ENCODE data around the gene DEFB123.
"Not testable (repeated sequence)": the region's sequence is repeated elsewhere in the genome, so short reads cannot be mapped to it uniquely, and the experiment has no call there.

Gene DEFB123, protein sequence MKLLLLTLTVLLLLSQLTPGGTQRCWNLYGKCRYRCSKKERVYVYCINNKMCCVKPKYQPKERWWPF

DNA sequence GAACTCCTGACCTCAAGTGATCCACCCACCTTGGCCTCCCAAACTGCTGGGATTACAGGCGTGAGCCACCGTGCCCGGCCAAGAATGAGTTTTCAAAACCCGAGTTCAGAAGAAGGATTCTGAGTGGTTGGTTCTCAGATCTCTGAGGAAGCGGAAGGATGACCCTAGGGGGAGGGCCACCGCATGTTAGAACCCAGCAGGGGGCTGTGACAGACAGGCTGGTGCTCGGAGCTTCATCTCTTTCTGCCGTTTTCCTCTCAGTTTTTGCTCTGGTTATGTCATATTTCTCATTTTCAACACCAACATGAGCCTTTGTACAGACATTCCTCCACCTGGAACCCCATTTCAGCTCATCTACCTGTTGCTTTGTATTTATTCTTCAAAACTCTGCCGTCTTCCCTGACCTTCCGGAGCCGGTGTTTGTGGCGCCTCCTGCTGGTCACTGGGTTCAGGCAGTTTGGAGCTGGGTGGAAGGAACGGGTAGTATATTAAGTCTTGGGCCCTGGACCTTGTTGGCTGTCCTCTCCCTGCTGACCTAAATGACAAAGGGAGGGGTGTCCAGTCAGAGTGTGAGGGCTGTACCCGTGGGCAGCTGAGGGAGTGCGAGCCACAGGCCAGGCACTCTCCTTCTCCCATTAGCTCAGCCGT, at the start of gene DEFB123:
Gene DEFB123, plus strand, starts transcription at position 621 of the 648 bp plus-strand sequence. CDS start 67 bp downstream, outside the sequence.
- in situ Hi-C loops (cut with MboI; ENCODE audit: low sequenced_read_pairs) = no loop called here

DNA sequence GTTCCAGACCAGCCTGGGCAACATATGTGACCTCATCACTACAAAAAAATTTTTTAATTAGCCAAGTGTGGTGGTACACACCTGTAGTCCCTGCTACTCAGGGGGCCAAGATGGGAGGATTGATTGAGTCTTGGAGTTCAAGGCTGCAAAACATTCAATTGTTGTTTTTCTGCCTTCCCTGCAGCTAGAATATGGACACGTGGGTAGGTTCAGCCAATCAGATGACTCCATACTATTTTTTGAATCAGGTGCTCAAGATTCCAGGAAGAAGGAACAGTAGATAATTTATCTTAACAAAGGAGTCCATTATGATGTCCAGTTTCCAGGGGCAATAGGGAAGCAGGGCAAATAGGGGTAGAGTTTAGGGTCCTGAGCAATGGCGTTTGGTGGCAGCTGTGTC, 47.6 kb upstream of the DEFB123 start:
- in situ Hi-C loops (cut with MboI; ENCODE audit: low sequenced_read_pairs) = no loop called here

DNA sequence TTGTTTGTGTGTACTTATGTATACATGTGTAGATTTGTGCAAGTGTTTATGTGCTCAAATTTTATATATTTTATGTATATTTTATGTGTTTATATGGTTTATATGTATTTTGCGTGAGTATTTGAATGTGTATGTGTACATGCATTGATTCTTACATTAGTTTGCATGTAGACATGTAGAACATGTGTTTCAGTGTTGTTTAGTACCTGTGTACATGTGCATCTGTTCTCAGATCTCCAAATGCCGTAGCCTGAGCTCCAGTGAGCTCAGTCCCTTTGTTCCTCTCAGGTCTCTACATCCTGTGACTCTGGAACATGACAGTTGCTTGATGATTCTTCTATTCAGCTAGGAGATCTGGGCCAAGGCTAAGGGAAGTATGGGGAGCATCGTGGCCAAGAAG, 45.5 kb upstream of the DEFB123 start:
- in situ Hi-C loops (cut with MboI; ENCODE audit: low sequenced_read_pairs) = no loop called here

DNA sequence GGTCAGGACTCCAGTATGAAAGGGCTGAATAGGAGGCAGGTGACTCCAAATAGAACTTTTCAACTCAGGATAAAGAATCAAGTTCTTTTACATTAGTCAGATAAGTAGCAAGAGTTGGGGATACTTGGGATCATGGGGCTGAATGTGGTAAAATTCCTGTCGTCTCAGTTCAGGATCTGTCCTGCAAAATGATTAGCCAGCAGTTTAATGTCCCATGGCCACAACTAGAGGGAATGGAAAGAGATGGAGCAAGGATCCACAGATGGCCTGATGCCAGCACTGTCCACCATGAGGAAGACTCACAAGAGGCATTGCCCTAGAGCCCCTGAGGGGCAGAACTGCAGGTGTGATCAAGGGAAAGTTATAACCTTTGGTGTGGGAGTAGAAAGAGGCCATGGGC, 36.5 kb upstream of the DEFB123 start:
- in situ Hi-C loops (cut with MboI; ENCODE audit: low sequenced_read_pairs) = no loop called here

DNA sequence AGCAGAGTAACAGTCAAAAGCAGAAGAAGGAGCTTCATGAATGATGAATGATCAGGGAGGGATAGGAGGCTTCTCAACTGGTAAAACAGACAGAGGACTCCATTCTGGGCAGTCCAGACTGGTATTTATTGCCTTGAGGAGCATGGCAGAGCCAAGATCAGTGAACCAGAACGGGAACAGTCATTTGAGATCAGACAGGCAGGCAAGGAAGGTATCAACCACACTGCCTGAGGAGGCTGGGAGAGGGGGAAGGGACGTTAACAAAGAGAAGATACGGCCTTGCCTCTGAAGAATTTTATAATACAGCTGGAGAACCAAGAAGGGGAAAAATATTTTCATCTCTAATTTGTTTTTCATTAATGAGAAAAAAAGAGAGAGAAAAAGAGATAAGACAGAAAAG, 34.3 kb upstream of the DEFB123 start, which contains the start of gene DEFB121:
Gene DEFB121, minus strand, starts transcription at position 101 of the 400 bp plus-strand sequence. Its CDS starts 63 bp downstream, at position 38.
- in situ Hi-C loops (cut with MboI; ENCODE audit: low sequenced_read_pairs) = no loop called here

DNA sequence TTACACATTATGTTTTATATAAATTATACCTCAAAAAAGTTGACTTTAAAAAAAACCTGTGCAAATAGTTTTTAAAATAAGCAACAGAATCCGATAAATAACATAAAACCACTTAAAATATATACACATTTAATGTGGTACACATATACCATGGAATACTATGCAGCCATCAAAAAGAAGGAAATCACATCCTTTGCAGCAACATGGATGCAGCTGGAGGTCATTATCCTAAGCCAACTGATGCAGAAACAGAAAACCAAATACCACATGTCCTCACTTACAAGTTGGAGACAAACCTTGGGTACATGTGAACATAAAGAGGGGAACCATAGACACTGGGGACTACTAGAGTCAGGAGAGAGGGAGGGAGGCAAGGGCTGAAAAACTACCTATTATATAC, 30.4 kb upstream of the DEFB123 start:
- in situ Hi-C loops (cut with MboI; ENCODE audit: low sequenced_read_pairs) = no loop called here

DNA sequence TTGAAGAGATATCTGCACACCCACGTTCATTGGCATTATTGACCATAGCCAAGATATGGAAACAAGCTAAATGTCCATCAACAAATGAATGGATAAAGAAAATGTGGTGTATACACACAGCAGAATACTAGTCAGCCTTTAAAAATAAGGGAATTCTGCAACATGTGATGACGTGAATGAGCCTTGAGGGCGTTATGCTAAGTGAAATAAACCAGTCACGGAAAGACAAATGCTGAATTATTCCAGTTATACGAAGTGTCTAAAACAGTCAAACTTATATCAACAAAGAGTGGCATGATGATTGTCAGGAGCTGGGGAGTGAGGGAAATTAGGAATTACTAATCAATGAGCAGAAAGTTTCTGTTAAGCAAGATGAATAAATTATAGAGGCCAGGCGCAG, 26.1 kb upstream of the DEFB123 start:
- in situ Hi-C loops (cut with MboI; ENCODE audit: low sequenced_read_pairs) = no loop called here

DNA sequence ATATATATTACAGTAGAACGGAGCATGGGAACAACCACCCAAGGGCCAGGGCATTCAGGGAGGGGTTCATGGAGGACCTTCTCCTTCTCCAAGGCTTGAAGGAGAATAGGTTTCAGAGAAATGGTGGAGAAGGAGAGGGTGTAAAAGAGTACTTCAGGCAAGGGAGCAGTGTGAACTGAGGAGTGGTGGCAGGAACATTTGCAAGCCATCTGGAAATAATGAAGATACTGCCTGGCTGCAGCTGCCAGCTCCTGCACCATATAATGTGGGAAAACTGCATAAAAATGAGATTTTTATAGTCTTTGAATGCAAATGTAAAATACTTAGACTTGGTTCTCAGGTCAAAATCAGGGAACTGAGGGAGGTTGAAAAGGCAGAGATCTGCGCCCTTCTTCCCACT, 24.8 kb upstream of the DEFB123 start:
- in situ Hi-C loops (cut with MboI; ENCODE audit: low sequenced_read_pairs) = no loop called here

DNA sequence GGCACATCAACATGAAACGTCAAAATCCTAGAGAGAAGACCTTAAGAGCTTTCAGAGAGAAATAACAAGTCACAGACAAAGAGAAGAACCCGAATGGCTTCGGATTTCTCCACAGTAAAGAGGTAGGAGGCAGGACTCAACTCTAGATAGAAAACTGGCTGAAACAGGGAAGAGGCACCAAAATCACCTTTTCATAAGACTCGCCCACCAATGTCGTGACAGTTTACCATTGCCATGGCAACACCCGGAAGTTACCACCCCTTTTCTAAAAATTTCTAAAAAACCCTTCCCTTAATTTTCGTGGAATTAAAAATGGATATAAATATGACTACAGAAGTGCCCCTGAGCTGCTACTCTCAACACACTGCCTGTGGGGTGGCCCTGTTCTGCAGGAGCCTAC, 22.1 kb upstream of the DEFB123 start:
- in situ Hi-C loops (cut with MboI; ENCODE audit: low sequenced_read_pairs) = no loop called here

DNA sequence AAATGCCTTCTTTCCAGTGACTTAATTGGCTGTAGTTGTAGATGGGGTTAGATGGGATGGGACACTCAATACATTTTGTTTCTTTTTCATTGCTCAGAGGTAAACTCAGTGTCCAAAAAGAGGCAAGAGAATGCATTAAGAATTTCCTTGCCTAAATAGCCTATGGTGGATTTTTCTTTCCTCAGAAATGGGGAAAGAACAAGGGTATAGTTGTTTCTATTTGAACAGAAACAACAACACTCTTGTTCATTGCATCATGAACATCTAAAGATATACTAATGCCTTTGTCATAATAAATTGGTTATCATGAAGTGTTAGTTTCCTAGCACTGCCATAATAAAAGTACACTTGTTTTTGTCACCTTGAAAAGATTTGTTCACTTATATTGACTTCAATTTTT, 14.6 kb upstream of the DEFB123 start:
- in situ Hi-C loops (cut with MboI; ENCODE audit: low sequenced_read_pairs) = no loop called here

DNA sequence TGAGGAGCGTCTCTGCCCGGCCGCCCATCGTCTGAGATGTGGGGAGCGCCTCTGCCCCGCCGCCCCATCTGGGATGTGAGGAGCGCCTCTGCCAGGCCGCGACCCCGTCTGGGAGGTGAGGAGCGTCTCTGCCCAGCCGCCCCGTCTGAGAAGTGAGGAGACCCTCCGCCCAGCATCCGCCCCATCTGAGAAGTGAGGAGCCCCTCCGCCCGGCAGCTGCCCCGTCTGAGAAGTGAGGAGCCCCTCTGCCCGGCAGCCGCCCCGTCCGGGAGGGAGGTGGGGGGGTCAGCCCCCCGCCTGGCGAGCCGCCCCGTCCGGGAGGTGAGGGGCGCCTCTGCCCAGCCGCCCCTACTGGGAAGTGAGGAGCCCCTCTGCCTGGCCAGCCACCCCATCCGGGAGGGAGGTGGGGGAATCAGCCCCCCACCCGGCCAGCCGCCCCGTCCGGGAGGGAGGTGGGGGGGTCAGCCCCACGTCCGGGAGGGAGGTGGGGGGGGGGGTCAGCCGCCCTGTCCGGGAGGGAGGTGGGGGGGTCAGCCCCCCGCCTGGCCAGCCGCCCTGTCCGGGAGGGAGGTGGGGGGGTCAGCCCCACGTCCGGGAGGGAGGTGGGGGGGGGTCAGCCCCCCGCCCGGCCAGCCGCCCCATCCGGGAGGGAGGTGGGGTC, 13.4 kb upstream of the DEFB123 start:
- in situ Hi-C loops (cut with MboI; ENCODE audit: low sequenced_read_pairs) = not testable (repeated sequence)

DNA sequence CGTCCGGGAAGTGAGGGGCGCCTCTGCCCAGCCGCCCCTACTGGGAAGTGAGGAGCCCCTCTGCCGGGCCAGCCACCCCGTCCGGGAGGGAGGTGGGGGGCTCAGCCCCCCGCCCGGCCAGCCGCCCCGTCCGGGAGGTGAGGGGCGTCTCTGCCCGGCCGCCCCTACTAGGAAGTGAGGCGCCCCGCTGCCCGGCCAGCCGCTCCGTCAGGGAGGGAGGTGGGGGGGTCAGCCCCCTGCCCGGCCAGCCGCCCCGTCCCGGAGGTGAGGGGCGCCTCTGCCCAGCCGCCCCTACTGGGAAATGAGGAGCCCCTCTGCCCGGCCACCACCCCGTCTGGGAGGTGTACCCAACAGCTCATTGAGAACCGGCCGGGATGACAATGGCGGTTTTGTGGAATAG, 12.9 kb upstream of the DEFB123 start:
- in situ Hi-C loops (cut with MboI; ENCODE audit: low sequenced_read_pairs) = not testable (repeated sequence)

DNA sequence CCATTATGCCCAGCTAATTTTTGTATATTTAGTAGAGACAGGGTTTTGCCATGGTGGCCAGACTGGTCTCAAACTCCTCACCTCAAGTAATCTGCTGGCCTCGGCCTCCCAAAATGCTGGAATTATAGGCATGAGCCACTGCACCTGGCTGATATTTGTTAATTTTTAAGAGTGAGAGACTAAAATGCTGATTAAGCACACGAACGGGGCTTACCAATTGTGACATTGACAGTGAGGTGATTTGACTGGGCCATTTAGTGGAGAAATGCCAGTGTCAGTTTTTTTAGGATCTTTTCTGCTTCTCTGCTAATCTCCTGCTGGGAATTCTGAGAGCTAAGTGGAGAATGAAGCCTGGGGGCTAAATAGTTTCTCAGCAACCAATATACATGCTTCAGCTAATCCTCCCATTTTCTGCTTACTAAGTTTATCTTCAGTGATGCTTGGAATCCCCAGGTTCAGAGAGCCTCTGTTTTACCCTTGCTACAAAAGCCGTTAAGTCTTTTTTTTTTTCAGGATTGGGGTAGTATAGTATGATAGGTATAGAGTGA, 9.8 kb upstream of the DEFB123 start:
- in situ Hi-C loops (cut with MboI; ENCODE audit: low sequenced_read_pairs) = no loop called here

DNA sequence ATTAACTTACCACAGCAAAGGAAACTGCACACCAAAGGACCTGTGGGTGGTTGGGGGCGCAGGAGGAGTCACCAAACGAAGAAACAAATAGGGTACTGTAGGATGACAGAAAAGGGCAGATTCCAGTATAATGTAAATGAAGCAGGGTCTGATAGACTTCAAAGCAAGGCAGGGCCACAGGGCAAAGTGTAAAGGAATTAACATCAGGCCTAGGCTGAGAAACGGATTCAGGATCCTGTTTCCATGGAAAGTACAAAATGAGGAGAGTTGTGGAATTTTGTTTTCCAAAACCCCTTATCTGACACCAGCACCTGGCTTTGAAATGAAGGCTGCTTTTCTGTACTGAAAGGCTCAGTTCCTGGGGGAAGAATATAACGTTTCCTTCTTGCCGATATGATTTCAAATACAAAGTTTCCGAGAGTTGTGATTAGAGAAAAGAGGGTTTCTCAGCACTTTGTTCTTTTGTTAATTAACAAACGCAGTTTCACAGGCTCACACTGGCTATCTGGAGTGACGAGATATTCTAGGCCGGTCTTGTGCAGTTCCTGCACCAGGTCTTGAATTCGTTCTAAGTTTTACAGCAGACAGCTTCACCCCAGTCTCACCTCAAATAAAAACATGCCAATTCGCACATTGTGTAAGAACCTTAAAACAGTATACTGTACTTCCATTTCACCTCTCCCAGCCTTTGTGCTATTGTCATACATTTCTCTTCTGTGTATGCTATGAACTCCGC, 5.8 kb downstream of the DEFB123 start:
- in situ Hi-C loops (cut with MboI; ENCODE audit: low sequenced_read_pairs) = no loop called here

DNA sequence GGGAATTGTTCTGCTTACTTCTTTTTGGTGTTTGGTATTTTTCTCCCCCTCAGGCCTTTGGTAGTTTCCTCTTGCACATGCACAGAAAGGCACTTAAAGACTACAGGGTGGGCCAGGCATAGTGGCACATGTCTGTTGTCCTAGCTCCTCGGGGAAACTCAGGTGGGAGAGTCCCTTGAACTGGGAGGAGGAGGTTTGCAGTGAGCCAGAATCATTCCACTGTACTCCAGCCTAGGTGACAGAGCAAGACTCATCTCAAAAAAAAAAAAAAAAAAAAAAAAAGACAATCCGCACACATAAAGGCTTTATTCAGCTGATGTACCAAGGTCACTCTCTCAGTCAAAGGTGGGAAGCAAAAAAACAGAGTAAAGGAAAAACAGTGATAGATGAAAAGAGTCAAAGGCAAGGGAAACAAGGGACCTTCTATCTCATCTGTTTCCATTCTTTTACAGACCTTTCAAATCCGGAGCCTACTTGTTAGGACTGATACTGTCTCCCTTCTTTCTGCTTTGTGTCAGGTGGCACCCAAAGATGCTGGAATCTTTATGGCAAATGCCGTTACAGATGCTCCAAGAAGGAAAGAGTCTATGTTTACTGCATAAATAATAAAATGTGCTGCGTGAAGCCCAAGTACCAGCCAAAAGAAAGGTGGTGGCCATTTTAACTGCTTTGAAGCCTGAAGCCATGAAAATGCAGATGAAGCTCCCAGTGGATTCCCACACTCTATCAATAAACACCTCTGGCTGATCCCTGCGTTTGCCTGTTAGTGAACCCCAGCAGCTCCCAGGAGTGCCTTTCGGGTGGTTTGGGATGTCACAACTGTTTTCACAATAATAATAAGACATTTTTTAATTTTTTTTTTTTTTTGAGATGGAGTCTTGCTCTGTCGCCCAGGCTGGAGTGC, 9.3 kb downstream of the DEFB123 start:
- in situ Hi-C loops (cut with MboI; ENCODE audit: low sequenced_read_pairs) = no loop called here

DNA sequence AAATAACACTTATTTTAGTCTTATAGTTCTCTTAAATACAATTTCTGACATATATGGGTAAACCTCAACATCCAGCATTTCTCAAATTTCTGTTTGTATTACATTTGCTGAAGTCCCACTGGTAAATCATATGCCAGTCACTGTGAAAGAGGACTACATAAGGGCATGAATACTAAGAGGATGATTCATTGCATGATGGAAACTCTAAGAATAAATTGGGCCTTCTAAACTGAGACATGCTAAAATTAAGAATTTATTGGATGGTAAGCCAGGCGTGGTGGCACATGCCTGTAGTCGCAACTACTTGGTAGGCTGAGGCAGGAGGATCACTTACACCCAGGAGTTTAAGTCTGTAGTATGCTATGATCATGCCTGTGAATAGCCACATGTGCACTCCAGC, 12.1 kb downstream of the DEFB123 start:
- in situ Hi-C loops (cut with MboI; ENCODE audit: low sequenced_read_pairs) = no loop called here

DNA sequence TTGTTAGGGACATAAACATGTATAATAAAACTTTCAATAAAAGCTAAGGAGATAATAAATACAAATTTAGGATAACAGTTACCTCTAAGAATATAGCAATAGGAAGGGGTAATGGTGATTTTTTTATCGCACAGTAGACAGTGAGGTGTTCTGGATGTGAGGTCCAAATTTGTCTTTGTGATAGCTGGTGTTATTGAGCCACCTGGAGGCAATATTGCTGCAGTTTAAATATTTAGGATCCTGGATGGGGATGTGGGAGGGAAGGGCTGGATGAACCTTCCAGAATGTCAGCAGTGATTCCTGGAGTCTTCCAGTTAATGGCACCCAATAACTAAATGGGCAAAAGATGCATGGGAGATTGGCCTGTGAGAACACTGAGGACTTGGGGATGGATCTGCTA, 13.9 kb downstream of the DEFB123 start:
- in situ Hi-C loops (cut with MboI; ENCODE audit: low sequenced_read_pairs) = no loop called here

DNA sequence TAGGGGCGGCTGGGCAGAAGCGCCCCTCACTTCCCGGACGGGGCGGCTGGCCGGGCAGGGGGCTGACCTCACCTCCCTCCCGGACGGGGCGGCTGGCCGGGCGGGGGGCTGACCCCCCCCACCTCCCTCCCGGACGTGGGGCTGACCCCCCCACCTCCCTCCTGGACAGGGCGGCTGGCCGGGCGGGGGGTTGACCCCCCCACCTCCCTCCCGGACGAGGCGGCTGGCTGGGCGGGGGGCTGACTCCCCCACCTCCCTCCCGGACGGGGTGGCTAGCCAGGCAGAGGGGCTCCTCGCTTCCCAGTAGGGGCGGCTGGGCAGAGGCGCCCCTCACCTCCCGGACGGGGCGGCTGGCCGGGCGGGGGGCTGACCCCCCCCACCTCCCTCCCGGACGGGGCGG, 30.5 kb downstream of the DEFB123 start:
- in situ Hi-C loops (cut with MboI; ENCODE audit: low sequenced_read_pairs) = not testable (repeated sequence)

DNA sequence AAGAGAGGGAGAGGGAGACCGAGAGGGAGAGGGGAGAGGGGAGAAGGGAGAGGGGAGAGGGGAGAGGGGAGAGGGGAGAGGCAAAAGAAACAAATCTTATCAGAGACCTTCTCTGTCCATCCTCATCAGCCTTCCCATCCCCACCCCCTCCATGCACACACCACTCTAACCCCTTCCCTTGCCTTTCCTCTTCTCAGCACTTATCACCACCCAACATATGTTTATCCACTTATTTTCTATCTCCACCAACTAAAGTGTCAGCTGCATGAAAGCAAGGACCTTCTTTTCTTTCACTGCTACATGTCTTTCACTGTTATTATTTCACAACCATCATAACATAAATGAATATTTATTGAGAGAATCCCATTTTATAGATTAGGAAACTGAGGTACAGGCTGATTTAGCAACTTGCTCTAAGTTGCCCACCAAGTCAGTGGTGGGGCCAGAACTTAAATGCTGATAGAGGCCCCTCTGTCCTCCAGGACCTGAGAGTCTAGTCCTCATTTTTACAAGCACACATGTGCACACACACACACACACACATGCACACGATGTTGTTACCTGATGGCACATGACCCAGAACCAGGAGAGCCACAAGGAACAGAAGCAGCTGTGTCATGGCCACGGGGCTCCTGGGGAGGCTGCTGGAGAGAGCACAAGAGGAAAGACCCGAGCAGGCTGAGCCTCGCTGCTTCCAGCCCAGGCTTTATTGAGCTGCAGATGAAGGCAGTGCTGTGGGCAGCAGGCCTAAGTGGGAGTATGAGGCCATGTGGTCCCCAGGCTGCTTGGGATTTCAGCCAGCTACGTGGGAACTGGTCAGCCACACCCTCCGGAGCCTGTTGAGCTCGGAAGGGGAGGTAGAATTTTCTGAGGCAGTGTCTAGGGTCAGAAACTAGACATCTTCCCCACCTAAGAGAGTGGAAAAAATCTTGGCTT, 32.2 kb downstream of the DEFB123 start:
- in situ Hi-C loops (cut with MboI; ENCODE audit: low sequenced_read_pairs) = no loop called here

Measured in hTERT RPE-1 (cell line).